Activated CD4-positive, alpha-beta T cell treated with anti-CD3 and anti-CD28 coated beads, Interleukin-2, Interleukin-6, amounts not matched to agents 100 ng/mL and 50 ng/mL, durations not matched to agents 16 hours and 8 hours (primary cell): ENCODE measurements around the gene UPK3BL2.
A peak's percentile ranks its signal among the peaks of the same experiment; 100 is the strongest.
"Not testable (repeated sequence)": the region's sequence is repeated elsewhere in the genome, so short reads cannot be mapped to it uniquely, and the experiment has no call there.

Source experiments
- DNase-seq: peaks from one replicate; pipeline ENCODE4 v3.0.0-alpha.2; 2020

UPK3BL2 gene, protein sequence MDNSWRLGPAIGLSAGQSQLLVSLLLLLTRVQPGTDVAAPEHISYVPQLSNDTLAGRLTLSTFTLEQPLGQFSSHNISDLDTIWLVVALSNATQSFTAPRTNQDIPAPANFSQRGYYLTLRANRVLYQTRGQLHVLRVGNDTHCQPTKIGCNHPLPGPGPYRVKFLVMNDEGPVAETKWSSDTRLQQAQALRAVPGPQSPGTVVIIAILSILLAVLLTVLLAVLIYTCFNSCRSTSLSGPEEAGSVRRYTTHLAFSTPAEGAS

DNA sequence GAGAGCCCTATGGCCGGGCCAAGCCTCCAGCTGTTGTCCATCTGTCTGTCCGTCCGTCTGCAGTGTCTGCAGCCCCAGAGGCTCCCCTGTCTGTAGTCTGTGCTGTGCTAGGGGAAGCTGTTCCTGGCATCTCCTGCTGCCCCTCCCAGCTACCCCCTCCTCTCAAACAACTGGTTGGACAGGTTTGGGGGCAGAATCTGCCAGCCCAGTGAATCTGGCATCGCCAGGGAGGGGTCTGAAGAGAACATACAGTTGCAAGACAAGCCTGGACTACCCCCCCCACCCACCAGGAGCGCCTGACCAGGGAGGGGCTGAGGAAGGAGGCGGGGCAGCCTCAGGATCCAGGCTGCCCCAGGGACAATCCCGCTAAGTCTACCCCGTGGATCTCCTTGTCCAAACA, at the start of gene UPK3BL2:
UPK3BL2 (minus strand) TSS at position 101 of the 400 bp plus-strand sequence; CDS start at position 41, 60 bp downstream.
- not testable (repeated sequence) for DNase-seq

DNA sequence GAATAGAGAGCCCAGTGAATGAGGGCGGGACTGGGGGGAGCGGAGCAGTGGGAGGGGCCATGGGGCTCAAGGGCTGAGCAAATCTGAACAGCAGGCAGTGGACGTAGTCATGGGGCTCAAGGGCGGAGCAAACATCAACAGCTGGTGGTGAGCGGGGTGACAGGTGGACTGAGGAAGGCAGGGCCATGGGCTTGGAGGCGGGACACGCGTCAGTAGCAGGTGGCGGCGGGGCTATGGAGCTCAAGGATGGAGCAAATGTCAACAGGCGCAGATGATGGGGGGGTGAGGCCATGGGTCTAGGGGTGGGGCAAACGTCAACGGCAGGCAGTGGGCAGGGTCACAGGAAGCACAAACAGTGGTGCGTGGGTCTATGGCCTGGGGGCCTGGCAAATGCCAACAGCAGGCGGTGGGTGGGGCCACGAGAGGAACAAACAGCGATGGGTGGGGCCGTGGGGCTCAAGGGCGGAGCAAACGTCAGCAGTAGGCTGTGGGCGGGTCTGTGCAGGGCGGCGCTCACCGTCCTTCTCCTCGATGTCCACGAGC, 49.1 kb upstream of the UPK3BL2 start:
- peak; percentile 26 for DNase-seq

DNA sequence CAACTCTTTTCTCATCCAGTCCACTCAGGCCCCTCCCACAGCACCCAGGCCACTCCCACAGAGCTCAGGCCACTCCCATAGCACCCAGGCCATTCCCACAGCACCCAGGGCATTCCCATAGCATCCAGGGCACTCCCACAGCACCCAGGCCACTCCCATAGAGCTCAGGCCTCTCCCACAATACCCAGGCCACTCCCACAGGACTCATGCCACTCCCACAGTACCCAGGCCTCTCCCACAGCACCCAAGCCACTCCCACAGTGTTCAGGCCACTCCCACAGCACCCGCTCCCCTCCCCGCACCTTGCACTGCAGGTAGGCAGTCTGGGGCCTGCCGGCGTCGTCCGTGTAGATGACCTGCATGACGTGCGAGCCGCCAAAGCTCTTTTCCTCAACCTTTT, 46.4 kb upstream of the UPK3BL2 start:
- DNase-seq: not testable (repeated sequence)

DNA sequence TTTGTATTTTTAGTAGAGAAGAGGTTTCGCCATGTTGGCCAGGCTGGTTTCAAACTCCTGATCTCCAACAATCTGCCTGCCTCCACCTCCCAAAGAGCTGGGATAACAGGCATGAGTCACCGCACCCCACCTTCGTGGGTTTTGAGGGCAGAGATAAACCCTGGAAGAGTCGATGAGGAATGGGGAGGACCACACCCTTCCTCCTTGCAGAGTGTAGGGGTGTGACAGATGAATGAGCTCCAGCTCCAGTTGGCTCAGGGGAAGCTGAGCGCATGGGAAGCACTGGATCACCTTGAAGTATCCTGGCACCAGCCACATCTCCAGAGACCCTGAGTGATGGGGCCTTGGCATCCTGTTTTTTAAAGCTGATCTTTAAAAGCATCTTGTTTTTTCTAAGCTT, 40.0 kb upstream of the UPK3BL2 start:
- not testable (repeated sequence) for DNase-seq

DNA sequence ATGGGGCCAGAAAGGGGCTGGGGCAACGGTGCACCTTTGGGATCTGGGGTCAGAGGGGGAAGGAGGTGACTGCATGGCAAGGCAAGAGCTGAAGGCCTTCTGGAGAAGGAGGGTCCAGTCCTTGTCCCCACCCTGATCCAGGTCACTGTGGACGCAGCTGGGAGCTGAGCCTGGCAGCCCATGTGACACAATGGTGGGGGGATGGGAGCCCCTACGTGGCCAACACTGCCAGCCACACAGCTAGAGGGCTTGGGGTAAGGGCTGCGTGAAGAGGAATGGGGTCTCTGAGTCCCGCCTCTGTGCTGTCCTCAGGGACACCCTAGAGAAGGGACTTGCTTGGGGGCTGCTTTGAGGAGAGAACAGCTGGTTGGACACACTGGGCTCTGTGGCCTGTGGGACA, 38.2 kb upstream of the UPK3BL2 start:
- DNase-seq: not testable (repeated sequence)

DNA sequence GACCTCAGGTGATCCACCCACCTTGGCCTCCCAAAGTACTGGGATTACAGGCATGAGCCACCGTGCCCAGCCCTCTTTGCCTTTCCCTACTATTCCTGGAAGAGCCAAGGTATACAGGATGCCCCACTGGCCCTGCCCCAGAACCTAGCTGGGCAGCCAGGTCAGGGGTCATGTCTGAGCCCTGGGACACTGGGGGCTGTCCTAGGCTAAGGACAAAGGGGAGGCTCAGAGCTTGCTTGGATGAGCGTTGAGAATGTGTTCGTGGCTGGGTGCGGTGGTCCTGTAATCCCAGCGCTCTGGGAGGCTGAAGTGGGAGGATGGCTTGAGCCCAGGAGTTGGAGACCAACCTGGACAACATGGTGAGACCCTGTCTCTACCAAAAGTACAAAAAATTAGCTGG, 35.0 kb upstream of the UPK3BL2 start:
- not testable (repeated sequence) for DNase-seq

DNA sequence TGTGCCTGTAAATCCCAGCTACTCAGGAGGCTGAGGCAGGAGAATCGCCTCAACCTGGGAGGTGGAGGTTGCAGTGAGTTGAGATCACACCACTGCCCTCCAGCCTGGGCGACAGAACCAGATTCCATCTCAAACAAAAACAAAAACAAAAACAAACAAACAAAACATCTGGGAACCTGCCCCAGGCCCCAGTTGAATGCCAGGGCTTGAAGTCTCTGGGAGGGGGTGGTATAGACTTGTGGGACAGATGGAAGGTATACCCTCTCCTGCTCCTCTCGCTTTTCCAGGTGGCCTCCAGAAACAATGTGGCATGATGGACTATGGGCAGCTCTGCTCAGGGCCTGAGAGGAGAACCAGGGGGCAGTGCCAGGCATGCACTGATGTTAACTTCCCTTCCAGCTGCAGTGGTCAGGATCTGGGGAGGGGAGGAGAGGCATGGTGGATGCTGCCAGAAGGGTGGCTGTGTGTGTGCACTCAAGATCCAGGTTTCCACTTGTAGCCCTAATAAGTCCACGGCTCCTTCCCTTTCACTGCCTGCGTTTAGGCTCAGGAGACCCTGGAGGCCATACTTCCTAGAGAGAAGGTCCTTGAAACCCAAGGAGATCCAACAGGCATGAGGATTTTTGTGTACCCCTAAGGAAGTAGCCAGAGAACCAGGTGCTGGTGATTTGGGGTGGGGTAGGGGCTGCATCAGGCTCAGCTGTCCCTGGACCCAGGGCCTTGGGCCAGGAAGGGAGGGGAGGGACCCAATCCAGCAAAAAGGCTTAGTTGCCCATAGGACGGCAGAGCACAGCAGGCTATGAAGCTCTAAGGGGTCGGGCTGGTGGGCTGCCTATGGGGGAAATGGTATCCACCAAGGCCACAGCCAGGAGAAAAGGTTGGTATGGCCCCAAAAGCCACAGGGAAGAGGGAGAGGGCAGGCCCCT, 34.1 kb upstream of the UPK3BL2 start:
- not testable (repeated sequence) for DNase-seq

DNA sequence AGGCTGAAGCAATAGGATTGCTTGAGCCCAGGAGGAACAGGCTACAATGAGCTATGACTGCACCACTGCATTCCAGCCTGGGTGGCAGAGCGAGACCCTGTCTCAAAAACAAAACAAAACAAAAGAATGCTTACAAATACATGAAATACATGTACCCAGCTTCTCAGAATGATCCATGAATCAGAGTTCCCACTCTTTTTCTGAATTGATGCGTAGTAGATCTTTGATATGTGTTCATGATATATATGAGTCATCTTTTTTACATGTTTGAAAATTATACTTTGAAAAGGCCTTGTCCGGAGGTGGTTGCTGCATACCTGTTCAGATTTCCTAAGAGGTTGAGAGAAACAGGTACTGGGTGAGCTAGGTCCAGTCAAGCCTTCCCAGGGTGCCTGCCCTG, 32.9 kb upstream of the UPK3BL2 start:
- not testable (repeated sequence) for DNase-seq

DNA sequence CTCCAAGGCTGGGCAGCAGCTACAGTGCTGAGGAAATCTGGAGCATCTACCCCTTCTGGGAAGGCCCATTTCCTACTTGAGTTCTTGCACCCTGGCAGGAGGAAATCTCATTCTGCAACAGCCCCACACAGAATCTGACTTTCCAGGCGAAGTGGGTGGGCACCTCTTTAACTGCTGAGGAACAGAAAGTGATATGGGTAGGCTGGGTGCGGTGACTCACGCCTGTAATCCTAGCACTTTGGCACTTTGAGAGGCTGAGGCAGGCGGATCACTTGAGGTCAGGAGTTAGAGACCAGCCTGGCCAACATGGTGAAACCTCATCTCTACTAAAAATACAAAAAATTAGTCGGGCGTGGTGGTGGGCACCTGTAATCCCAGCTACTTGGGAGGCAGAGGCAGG, 31.1 kb upstream of the UPK3BL2 start:
- not testable (repeated sequence) for DNase-seq

DNA sequence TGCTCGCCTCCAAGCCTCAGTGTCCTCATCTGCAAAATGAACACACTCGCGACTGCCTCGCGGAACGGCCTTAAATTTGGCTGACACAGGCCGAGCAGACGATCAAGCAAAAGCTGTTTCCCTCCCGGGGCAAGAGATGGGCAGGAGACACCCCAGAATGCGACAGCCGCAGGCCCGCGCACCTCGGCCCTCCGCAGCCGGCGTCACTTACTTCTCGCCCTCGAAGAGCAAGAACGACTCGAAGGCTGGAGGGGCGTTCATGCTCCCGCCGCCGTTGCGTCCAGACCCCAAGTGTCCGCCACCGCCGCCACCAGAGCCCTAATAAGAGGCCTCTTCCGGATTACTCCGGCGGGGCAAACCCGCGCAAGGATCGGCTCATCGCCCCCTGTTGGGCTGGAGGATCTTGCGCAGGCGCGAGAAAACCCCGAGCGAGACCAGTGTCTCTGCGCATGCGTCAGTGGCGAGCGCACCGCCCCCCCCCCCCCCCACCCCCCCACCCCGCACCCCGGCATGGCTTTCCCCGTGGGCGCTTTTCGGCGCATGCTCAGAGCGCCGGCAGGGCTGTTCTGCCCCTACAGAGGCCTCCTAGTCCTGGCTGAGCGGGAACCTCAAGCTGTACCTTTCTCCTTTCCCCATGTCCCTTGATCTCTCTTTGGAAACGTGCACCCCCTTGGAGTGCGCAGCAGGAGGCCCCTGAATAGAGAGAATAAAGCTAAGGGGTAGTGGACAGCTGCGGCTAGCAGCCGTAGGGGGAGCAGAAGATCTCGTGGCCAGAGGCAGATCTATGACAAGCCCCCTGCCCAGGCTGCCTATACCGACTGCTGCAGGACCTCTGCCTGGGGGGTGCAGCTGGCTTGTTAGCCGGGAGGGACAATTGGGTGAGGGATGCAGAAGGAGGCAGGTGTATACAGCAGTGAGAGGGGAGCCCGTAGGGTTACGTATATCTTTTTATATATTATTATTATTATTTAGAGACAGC, 29.1 kb upstream of the UPK3BL2 start, which contains the start of gene POLR2J3:
POLR2J3 (minus strand) TSS at position 323 of the 979 bp plus-strand sequence; CDS start at position 261, 62 bp downstream.
- peak; percentile 100 for DNase-seq

DNA sequence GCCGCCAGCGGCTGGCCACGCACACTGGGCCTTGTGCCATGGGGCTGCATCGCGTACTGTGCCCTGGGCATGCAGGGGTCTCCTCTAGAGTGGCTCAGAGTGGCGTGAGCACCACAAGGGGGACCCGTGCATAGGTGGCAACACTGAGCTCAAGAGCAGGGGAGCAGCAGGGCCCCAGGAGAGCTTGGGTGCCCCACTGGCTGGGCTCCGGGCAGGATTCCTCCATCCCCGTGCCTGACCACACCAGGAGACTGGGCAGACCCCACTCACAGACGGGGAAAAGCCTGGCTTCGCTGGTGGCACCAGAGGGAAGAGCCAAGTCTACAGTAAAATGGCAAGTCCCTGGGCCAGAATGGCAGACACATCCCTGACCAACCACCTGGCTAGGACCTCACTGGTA, 25.1 kb upstream of the UPK3BL2 start:
- not testable (repeated sequence) for DNase-seq

DNA sequence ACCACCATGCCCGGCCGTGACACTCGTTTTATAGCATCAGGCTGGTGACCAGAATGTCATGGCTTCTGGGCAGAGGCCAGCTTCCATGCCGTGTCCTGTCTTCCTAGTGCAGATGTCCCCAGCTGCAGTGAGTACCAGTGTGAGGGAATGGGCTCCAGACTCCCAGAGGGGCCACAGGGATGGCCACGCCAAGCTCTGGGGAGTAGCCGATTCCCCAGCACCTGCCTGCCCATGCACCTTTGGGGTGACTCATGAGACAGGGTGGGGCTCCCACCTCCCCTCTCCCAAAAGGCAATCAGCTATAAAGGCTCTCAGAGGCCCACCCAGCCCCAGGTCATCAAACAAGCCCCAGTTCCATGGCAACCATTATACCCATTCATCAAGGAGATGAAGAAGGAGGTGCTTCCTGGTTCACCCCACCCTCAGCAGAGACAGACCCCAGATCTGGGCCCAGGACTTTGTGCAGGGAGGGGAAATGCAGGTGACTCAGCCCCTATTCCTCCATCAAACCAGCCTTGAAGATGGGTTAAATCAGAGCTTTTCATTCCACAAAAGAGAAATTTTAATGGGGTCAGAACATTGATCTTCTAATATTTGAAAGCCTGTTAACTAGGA, 7.4 kb upstream of the UPK3BL2 start, which contains the start of gene SPDYE2:
SPDYE2 (plus strand) TSS at position 419 of the 615 bp plus-strand sequence. CDS start 2,030 bp downstream, outside the sequence.
- not testable (repeated sequence) for DNase-seq

DNA sequence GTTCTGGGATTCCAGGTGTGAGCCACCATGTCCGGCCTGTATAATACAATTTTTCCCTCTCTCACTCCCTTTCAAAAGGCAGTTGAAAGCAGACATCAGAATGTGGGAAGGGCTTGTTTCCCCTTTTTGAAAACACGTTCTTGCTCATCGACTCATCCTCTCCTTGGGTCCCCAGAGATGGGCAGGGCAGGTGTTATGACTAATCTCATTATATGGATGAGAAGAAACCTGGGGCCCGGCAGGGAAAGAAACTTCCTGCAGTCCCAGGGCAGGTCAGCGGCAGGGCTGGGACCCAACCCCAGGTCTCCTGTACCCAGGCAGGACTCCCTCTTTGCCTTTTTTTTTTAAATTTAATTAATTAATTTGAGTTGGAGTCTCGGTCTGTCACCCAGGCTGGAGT, 2.9 kb upstream of the UPK3BL2 start:
- not testable (repeated sequence) for DNase-seq

DNA sequence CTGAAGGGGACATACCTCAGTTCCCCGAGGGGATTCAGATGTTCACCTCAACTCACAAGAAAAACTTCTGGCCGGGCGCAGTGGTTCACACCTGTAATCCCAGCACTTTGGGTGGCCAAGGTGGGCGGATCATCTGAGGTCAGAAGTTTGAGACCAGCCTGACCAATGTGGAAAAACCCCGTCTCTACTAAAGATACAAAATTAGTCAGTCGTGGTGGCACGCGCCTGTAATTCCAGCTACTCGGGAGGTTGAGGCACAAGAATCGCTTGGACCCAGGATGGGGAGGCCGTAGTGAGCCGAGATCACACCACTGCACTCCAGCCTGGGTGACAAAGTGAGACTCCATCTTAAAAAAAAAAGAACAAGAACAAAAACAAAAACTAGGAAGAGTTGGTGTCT, 1.8 kb upstream of the UPK3BL2 start:
- not testable (repeated sequence) for DNase-seq

DNA sequence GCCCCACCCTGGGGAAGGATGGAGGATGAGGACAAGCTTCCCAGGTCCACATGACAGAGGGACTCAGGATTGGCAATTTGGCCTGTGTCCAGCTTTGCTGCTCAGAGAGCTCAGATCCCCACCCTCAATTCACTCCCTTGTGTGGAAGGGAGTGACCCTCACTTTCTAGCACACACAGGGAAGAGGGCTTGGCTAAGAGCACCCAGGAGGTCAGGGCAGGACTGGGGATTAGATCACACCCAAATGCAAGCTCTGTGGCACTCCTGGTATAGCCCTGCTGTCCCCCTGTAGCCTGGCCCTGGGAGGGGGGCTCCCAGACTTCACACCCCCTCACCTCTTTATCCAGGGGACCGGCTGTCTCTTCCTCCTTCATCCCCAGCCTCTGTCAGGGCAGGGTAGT, 876 bp upstream of the UPK3BL2 start:
- DNase-seq: not testable (repeated sequence)

DNA sequence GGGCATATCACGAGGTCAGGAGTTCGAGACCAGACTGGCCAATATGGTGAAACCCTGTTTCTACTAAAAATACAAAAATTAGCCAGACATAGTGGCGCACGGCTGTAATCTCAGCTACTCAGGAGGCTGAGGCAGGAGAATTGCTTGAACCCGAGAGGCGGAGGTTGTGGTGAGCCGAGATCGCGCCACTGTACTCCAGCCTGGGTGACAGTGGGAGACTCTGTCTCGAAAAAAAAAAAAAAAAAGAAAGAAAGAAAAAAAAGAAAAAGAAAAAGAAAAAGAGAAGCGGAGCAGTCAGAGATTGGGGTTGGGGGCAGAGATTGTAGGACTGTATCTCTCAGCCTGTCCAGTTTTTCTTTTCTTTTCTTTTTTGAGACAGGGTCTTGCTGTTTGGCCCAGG, 725 bp downstream of the UPK3BL2 start:
- DNase-seq: not testable (repeated sequence)

DNA sequence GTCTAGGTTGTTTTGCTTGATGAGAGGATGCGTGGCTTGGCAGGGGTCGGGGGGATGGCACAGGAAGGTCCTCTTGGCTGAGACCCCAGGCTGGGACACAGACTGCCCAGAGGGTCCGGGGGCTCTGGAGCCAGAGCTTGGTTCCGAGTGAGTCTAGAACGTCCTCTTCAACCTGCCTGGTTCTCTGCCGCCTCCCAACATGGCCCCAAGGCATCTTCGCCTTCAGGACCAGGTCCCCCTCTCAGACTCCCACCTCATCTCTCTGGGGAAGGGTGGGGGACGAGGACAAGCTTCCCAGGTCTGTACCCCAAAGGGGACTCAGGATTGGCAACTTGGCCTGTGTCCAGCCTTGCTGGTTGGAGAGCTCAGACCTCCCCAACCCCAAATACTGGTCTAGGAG, 1.4 kb downstream of the UPK3BL2 start:
- not testable (repeated sequence) for DNase-seq

DNA sequence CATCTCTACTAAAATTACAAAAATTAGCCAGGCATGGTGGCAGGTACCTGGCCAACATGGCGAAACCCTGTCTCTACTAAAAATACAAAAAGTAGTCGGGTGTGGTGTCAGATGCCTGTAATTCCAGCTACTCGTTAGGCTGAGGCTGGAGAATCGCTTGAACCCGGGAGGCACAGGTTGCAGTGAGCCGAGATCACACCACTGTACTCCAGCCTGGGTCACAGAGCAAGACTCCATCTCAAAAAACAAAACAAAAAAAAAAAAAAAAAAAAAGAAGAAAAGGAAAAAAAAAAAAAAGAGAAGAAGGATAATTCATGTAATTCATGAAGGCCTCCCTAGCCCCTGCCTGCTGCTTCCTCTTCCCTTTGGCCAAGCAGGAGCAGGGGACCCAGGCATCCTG, 2.9 kb downstream of the UPK3BL2 start:
- DNase-seq: not testable (repeated sequence)

DNA sequence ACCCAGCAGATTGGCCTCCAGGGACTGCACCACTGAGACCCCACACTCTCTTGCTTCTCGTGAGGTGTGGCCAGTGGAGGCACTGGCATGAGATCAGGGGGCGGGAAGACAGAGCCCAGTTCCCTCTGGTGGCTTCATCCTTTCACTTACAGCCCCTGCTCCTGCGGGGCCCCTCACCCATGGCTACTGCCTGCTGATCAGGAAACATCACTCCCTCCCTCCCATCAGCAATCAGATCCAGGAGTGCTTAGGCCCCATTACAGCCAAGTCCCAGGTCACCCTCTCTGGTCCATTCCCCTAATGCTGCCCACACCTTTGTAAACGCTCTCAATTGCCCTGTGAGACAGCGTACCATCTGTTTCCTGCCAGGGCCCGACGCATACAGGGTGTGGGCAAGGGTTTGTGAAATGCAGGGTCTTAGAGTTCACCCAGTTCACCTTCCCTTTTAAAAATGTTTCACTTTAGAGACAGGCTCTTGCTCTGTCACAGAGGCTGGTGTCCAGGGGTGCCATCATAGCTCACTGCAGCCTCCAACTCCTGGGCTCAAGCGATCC, 8.4 kb downstream of the UPK3BL2 start:
- DNase-seq: not testable (repeated sequence)

DNA sequence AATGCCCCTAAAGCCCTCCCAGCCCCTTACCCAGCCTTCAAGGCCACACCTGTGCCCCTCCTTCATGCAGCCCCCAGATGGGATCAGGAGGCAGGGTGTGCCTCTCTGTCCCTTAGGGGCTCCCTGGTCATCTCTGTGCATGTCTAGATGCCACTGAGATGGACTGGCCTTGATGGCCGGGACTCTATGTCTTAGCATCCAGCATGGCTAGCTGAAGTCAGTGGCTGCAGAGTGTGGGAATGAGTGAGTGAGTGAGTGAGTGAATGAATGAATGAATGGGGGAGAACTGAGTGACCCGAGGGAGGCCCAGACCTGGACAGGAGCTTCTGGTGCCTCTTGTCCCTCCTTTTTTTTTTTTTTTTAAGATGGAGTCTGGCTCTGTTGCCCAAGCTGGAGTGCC, 11.4 kb downstream of the UPK3BL2 start:
- DNase-seq: not testable (repeated sequence)

DNA sequence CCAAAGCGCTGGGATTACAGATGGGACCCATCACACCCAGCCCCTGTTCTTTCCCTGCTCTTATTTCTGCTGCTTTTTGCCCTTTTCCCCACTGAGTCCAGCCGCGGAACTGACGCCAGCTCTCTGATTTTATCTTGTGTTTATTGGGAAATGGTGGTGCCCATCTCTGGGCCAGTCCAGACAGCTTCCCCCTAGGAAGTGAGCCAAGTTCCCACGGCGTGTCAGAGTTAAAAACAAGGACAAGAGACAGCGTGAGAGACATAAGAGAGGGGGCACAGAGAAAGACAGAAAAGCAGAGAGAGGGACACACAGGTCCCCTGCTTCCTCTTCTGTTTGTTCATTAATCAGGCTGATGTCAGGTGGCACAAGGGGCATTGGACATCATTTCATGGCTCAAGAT, 11.9 kb downstream of the UPK3BL2 start:
- not testable (repeated sequence) for DNase-seq
